ENCODE results near the gene UNC13C.

UNC13C gene

DNA sequence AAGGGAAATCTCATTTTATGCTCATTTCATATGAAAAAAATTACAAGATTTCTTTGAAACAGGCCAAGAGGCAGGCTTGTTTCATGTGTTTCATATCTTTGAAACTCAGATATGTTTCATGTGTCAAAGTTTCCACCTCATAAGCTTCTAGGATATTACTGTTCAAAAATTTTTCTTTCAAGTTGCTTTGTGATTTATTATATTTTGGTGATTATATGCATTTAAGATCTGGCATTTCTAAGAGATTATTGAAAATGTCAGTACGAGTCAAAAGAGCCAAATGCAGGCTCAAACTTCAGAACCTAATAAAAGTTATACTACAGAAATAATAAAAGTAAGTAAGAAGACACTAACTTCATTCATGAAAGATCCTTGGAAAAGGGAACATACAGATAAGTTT is 590.1 kb downstream of the UNC13C start:
- no peak for DNase-seq (ENCODE audit: low spot score)

DNA sequence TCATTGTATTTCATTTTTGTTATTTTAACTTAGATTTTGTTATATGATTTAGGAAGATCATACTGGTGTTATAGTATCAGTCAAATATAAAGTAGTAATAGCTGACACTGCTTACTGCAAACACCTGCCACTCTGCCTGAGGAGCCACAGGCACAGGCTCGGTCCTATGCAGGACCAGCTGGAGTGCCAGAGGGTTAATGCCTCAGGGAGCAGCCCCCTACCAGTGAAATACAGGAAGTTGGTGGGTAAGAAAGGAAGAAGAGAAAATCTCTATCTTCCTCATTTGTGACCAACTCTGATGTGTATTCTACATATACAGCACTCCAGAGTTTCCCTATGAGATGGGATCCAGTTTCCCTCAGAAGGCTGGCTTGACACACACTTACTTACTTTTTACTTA is 593.3 kb downstream of the UNC13C start:
- DNase-seq (ENCODE audit: low spot score): no peak

DNA sequence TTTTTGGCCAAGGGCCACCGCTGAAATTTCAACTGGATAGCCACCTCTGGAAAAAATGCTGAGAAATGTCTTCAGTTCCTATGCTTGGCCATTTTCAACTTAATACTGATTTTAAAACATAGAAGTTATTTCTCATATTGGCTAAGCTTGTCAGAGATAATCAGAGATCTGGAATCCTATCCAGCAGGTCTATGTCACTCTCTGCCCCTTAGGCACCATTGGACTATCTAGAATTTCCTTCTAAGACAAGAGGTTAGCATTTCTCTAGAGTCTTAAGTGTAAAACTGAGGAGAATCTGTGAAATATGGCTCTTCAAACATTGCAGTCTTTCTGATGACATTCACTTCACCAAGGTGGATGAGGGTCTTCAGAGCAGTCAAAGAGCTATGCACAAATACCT is 597.3 kb downstream of the UNC13C start:
- DNase-seq (ENCODE audit: low spot score): no peak

DNA sequence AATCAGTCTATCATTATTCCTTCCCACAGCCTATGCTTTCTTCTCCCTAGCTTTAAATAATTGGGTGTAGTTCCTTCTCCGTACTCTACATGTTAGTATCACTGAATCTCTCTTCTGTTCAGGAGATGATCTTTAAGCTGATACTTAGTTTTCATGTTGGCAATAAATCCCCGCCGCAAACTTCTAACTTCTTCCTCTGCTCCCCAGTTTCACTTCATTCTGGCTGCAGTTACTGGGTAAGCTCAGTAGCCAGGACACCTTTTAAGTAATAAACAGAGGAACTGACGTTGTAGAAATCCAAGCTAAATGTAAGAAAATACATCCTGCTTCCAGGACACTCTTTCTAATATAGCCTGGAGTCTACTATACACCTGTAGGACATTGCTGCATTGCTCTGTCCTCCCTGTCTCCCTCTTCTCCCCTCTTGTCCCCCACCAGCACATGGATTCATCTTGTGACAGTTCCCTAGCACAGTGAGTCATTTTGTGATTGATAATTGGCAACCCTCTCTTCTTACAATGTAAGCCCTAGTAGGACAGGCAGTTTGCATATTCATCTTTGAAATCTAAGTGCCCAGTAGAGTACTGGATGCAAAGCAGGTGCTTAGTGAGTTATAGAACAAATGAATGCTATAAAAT is 598.2 kb downstream of the UNC13C start:
- DNase-seq (ENCODE audit: low spot score): no peak

DNA sequence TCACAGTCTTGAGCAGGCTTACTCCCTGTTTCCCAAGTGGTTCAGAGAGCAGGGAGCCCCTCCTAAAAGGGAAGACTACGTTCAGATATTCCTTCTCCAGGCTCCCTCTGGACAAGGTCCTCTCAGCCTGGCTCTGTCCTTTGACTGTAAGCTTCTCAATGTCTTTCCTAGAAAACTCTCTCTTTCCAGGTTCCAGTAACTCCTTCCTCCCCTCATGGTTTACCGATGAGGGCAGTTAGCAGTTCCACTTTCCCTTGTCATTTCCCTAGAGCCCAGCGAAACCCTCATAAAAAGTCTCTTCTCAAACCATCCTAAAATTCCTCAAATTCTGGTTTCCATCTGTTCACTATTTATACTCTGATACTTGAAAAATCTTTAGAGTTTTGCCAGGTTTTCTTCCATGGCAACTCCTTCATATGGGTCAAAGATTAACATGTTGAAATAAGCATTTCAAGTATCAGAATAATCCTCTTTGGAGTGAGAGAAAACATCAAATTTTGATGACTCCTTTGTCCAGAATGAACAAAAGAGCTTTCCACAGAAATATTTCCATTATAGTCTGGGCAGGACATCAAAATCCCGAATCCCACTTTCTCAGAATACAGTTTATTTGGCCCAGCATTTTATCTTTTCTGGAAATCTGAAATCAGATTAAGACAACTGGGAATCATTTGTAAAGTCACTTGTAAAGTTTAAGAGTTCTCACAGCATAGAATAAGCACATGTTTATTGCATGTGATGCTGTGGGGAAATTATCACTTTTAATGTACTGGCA is 599.4 kb downstream of the UNC13C start:
- no peak for DNase-seq (ENCODE audit: low spot score)

DNA sequence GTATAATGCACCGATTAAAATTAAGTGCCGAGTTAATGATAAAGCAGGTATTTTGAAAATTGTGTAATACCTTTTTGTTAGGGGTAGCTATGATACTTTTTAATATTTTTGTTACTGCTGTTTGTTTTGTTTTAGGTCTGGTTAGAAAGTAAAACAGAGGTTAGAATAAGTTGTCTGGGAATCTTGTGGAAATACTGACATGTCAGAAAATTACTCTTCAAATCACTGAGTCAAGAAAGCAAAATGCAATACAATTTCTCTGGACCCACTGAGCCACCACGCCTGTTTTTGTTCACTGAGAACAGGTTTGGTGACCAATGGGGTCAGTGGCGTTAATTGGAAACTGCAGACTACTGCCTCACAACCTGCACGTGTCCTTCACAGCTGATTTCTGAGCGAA is 601.6 kb downstream of the UNC13C start:
- no peak for DNase-seq (ENCODE audit: low spot score)

DNA sequence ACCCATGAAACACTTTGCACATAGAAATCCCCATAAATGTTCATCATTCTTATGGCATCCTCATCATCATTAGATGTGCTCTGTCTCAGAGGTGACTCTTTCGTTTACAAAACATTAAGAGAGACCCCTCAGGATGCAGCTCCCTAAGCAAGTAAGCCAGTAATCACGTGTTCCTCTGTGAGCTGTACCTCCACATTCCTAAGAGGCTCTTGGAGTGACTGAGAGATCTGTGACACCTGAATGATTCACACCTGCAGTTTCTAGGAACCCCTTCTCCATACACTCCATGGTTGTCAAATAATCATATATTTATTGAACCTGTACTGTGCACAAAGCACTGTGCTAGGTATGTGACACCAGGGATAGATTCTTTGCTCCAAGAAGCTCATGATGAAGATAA is 602.4 kb downstream of the UNC13C start:
- DNase-seq (ENCODE audit: low spot score): no peak

DNA sequence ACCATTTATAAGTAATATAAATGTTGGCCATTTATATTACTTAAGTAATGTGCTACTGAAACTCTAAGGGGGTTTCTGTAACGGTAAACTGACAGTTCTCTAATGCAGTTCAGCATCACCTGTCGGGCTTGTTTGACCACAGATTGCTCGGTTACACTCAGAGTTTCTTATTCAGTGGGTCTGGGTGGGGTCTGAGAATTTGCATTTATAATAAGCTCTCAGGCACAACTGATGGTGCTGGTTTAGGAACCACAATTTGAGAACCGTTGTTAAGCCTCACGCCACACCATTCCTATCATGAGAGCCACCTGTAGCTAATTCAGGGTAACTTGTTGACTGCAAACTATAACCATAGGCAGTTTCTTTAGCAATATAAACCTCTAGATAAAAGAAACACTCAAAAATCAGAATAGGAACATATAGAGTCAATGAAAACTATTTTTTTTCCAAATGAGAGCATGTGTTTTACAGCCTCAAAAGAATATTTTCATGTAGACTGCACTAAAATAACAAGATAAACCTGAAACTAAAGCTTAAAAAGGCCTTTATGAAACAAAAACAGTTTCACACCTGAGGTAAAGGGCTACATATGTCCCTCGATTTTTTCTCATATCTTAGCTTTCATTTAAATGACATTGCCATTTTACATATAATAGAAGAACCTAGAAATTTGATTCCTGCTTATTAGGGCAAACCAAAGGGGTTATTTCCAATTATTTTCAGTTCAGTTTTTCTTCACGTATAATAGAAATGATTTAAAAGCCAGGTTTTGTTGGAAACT is 604.8 kb downstream of the UNC13C start:
- no peak for DNase-seq (ENCODE audit: low spot score)

DNA sequence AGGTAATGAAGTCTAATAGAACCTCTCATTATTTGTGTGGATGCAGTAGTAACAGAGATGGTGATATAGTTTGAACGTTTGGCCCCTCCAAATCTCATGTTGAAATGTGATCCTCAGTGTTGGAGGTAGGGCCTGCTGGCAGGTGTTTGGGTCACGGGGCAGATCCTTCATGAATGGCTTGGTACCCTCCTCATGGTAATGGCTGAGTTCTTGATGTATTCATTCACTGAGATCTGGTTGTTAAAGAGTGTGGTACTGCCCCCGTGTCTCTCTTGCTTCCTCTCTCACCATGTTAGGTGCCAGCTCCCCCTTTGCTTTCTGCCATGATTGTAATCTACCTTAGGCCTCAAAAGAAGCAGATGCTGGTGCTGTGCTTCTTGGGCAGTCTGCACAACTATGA is 606.8 kb downstream of the UNC13C start:
- DNase-seq (ENCODE audit: low spot score): no peak

DNA sequence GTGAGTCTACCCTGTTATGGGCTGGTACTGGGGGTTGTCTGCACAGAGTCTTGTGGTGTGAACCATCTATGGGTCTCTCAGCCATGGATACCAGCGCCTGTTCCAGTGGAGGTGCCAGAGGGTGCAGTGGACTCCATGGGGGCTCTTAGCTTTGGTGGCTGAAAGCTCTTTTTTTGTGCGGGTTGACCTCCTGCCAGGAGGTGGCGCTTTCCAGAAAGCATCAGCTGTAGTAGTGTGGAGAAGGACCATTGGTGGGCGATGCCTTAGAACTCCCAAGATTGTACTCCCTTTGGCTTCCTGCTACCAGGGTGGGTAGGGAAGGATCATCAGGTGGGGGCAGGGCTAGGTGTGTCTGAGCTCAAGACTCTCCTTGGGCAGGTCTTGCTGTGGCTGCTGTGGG is 615.9 kb downstream of the UNC13C start:
- no peak for DNase-seq (ENCODE audit: low spot score)

DNA sequence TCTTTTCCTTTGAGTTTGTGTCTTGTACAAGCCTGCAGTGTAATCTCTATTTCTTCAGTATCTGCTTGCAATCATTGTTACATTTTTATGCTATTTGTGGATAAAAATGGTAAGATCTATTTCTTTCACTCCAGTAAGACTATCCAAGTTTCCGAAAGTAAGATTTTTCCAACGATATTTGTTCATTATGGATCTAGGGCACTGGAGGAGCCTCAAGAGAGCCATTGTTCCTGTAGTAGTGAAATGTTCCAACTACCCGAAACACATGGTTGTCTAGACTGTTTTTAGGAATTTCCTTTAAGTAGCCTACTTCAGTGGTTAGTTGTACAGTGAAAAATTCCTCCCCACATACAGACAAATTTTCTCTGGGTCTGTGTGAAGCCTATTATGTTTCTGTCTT is 621.1 kb downstream of the UNC13C start:
- no peak for DNase-seq (ENCODE audit: low spot score)

DNA sequence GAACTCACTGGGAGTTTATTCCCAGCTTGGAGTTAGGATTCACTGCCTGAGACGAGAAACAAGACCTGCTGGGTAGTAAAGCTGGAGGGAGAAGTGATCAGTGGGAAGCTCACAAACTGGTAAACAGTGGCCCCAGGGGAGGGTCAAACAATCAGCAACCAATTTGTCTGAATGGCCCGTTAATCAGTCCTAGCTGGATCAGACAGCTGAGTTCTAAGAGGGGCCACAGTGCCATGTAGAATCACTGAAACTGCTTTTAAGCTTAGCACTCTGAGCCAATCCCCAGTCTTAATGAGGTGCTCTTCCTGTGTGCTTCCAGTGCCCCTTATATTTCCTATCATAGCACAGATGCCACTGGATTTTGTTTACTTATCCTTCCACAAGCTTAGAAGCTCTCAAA is 626.8 kb downstream of the UNC13C start:
- DNase-seq (ENCODE audit: low spot score): no peak

DNA sequence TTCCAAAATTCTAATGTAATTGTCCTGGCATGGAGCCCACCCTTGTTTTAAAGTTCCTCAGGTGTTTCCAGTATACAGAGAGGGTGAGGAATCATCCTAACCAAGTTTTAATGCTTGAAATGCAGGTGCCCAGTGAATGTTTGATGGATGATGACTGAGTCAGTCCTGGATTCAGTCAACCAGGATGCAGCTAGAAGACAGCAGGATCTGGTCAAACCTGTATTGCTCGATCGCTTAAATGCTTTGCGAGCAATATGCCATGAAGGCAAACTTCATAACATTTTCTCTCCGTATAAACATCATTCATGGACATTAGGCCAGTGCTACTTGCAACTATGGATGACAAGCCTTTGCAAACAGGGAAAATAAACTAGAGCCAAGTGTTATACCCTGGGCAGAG is 627.3 kb downstream of the UNC13C start:
- no peak for DNase-seq (ENCODE audit: low spot score)

DNA sequence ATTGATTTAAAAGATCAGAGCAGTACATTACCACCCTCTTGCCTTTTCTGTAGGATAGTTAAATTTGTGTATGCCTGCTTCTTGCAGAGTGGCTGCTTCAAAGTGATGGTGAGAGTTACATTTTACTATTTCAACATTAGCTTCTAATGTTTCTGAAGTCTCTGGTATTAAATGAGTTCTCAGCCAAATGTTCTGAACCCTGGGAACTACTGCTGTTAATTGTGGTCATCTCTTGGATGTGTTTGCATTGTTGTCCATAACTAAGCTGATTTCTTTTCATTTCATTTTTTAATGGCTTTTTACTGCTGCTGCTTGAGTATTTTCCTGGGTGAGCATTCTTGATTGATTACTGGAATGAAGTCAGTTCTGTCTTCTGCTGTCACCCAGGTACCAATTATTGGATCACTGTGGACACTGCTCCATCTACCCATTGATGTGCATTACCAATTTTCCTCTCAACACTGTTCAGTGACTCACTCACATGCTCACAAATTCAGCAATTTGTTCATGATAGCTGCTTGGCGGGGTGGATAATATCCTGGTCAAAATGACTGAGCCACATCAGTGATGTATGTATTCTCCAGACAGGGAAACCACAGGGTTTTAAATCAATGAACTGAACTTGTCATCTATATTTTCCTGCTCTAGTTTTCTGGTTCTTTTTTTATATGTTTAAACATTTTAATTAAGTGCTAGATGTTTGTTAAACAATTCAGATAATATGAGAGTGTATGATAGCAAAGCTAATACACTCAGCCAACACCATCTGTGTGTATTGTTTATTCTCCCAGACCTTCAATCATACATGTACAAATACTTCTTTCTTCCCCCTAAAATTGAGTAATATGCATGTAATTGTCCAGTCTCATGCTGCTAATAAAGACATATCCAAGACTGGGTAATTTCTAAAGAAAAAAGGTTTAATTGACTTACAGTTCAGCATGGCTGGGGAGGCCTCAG is 630.9 kb downstream of the UNC13C start:
- DNase-seq (ENCODE audit: low spot score): no peak

DNA sequence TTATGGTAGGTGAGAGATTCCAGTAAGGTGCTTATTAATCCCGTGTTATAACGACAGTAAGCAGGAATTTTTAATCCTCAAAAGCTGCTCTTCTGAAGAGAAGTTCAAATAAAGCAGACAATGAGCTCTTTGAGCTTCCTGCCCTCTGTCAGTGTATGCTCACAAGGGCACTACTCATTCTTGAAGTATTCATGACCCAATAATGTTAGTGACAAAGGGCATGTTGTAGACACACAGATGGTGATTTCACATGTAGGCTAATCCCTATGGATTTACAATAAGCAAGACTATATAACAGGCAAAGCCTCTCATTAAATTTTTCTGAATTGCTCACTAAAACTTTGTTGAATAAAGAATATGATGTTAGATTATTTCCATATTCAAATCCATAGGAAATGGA is 639.9 kb downstream of the UNC13C start:
- no peak for DNase-seq (ENCODE audit: low spot score)

DNA sequence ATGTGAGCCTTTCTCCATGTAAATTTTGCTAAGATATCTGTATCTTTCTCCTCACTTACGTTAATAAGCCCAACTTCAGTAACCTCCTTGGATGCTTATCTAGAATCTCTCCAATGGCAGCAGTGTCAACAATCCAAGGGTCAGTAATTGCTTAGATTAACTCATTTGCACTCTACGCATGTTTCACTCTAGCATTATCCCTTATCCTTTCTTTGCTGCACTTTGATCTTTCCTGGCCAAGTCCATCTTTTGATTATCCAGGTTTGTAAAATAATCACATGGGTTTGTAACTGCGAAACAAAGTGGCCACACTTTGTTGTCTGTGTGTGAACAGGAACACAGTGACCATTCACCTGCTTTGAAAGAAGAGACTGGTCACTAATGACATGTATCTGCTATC is 640.9 kb downstream of the UNC13C start:
- DNase-seq (ENCODE audit: low spot score): no peak

DNA sequence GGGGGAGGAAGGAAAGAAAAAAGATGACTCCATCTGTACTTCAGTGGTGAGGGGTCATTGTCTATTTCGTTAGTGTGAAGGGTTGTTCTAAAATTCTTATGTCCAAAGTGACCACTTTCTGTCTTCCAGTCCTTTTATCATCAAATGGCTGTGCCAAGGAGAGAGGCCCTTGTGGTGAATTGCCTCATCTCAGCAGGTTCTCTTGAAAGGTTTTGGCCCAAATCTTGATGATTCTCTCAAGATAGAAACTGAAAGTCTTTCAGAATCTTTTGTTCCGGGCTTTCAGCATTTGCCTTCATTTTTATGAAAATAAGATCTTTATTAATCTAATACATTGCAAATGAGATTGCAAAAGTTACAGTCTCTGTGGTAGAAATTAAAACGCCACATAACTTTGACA is 642.7 kb downstream of the UNC13C start:
- DNase-seq (ENCODE audit: low spot score): no peak

DNA sequence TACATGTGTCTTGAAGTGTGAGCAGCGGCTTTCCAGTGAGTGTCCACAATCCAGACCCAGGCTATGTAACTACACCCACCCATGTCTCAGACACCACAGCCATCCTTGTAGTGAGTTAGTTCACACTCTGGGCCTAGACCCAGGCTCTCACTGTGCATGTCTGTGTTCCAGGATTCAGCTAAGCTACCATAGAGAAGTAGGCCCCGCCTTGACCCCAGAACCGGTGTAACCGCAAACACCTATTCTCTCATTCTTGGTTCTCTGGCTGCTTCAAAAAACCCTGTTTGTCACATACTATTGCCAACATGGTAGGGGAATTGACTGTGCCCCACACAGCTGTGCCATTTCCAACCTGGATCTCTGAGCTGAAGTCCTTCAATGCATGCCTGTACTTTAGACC is 657.9 kb downstream of the UNC13C start:
- no peak for DNase-seq (ENCODE audit: low spot score)

DNA sequence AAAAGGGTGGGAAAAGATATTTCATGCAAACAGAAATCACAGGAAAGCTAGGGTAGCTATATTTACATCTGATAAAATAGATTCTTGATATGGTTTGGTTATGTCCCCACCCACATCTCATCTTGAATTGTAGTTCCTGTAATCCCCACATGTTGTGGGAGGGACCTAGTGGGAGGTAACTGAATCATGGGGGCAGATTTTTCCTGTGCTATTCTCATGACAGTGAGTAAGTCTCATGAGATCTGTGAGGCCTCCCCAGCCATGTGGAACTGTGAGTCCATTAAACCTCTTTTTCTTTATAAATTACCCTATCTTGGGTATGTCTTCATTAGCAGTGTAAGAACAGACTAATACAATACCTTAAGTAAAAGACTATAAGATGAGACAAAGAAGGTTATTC is 660.4 kb downstream of the UNC13C start:
- no peak for DNase-seq (ENCODE audit: low spot score)

DNA sequence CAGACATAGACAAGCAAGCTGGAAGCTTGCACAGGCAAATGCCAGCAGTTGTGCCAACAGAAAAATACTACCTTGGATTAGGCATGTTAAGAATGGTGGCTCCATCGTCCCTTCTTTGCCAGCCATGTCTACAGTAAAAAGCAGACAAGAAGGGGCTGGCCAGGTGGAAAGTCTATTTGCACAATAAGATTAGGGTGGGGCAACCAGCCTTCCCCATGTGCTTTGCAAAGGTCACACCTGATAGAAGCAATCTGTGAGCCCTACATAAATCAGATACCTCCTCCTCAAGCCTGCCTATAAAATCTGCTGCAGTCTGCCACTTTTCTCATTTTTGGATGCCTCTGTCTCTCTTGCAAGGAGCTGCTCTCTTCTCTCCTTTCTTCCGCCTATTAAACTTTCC is 662.6 kb downstream of the UNC13C start:
- DNase-seq (ENCODE audit: low spot score): no peak

DNA sequence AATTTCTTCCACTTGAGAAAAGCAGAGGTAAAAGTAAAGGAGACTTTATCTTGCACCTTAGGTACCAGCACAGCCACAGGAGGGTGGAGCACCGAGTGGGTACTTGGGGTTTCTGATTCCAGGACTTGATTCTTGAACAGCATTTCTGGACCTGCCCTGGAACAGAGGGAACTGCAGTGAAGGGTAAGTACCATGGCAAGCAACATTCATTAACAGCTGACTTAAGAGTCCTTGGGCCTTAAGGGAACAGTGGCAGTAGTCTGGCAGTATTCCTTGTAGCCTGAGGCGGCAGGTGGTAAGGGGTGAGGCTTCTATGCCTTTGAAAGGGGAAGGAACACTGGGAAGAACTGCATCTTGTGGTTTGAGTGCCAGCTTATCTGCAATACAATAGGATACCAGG is 666.6 kb downstream of the UNC13C start:
- DNase-seq (ENCODE audit: low spot score): no peak

DNA sequence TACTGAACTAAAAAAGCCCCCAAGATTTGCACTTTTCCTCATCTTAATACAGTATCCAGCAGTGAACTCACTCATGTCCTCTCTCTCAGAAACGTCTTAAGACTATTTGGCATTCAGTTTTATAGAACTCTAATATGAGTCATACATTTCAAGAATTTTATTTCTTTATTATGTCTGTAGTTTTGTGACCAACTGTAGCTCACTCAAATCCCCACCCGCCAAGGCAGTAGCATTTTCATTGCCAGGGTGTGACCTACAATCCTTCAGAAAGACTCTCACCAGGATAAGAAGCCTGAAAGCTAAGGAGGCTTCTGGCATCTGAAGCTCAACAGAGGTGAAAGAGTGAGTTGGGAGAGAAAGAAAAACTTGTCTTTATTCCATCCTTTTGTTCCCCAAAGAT is 681.4 kb downstream of the UNC13C start:
- DNase-seq (ENCODE audit: low spot score): no peak

Measured in SW480 (cell line).